GM20000 (cell line): ENCODE data around the gene PPP1R7.

Experiments used
- DNase-seq: peaks from one replicate; pipeline ENCODE4 v3.0.0; 2012; ENCODE audit warnings: low spot score
- TF ChIP-seq, protein P1 (sequence below): IDR thresholded peaks from 2 replicates; pipeline ENCODE4 v1.5.1; 2012; ENCODE audit warnings: mild to moderate bottlenecking, control low read depth; ENCODE audit errors: extremely low read depth, missing control alignments

PPP1R7 gene

GRCh38 chr2:241157841-241158545 is 7.7 kb downstream of the PPP1R7 start:
- DNase-seq = no peak
- TF ChIP-seq, protein P1, sequence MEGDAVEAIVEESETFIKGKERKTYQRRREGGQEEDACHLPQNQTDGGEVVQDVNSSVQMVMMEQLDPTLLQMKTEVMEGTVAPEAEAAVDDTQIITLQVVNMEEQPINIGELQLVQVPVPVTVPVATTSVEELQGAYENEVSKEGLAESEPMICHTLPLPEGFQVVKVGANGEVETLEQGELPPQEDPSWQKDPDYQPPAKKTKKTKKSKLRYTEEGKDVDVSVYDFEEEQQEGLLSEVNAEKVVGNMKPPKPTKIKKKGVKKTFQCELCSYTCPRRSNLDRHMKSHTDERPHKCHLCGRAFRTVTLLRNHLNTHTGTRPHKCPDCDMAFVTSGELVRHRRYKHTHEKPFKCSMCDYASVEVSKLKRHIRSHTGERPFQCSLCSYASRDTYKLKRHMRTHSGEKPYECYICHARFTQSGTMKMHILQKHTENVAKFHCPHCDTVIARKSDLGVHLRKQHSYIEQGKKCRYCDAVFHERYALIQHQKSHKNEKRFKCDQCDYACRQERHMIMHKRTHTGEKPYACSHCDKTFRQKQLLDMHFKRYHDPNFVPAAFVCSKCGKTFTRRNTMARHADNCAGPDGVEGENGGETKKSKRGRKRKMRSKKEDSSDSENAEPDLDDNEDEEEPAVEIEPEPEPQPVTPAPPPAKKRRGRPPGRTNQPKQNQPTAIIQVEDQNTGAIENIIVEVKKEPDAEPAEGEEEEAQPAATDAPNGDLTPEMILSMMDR = no peak

- TF ChIP-seq, protein P1 = no peak
- DNase-seq = no peak
Measured at GRCh38 chr2:241158546-241158900, 8.3 kb downstream of the PPP1R7 start.

DNA sequence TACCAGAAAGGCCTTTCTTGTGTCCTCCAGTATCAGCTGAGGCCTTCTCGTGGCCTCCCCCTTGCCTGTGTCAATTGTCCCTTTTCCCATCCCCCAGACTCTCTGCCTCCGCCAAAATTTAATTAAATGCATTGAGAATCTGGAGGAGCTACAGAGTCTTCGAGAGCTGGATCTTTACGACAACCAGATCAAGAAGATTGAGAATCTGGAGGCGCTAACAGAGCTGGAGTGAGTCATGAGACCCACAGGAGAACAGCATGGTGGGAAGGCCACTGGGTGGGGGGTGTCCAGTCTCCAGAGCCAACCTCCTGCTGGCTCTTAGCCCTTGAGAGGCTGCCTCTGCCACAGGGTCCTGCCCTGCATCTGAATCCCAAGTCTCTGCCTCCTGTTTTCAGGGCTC is 8.8 kb downstream of the PPP1R7 start:
- TF ChIP-seq, protein P1 = no peak

GRCh38 chr2:241160318-241160717 is 10.1 kb downstream of the PPP1R7 start:
- no peak for DNase-seq
- TF ChIP-seq, protein P1 = no peak

More for the DNA sequence above, 8.8 kb downstream of the PPP1R7 start:
- no peak for DNase-seq

GRCh38 chr2:241161646-241162281 is 11.5 kb downstream of the PPP1R7 start:
- no peak for DNase-seq
- TF ChIP-seq, protein P1 = no peak

GRCh38 chr2:241163601-241164118 is 13.4 kb downstream of the PPP1R7 start:
- TF ChIP-seq, protein P1 = no peak
- DNase-seq = no peak

DNA sequence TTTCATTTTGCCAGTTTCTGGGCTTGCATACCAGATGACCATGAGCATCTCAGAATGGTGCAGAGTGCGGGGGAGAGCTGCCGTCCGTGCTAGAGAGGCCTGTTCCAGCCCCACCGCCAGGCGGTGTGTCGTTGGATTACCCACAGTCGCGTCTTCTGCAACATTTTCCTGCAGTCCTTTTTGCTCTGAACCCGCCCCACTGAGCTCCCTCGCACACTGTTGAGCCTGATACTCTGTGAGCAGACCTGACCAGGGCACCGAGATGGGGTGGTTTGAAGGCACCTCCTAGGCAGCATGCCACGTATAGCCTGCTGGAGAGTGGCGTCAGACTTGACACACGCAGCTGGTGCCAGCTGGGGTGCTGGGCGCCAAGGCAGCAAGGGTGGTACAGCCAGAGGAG is 18.1 kb downstream of the PPP1R7 start:
- DNase-seq = no peak

More for the DNA sequence above, 18.1 kb downstream of the PPP1R7 start:
- TF ChIP-seq, protein P1 = no peak
